CD14-positive monocyte (primary cell): ENCODE results near the gene BNC1. TPM values are rescaled to one million over a fixed set of nuclear protein-coding genes. Genes with fewer than 3 reads are reported as not detected.
A peak's percentile ranks its signal among the peaks of the same experiment; 100 is the strongest.

Source experiments
- DNase-seq, 3 donors: peaks; one replicate each; pipeline ENCODE4 v3.0.0-alpha.2; 2011 to 2022
- H2AFZ ChIP-seq: 2 replicates; pipeline ENCODE4 v1.6.0; 2012; ENCODE audit warnings: mild to moderate bottlenecking, low read depth, low read length, inconsistent platforms; ENCODE audit not compliant: insufficient read depth, poor library complexity, severe bottlenecking
- H3K27ac ChIP-seq, 2 donors: 1 replicate in 1 of 2; 2 replicates in 1 of 2; pipeline ENCODE4 v1.5.1; 2012 to 2013; ENCODE audit warnings: low read length in 2 of 2, control low read depth in 1 of 2, inconsistent platforms in 1 of 2, low read depth in 1 of 2, mild to moderate bottlenecking in 1 of 2
- H3K27me3 ChIP-seq, 2 donors: one replicate each; pipeline versions ENCODE4 v1.6.0 to v1.6.1; 2011 to 2013; ENCODE audit warnings: low read length in 2 of 2; ENCODE audit not compliant: control insufficient read depth in 2 of 2, insufficient read depth in 2 of 2
- H3K36me3 ChIP-seq, 2 donors: replicated peaks in 1 of 2; 1 replicate in 1 of 2; 2 replicates in 1 of 2; pipeline versions ENCODE4 v1.5.1 to v1.6.1; 2012 to 2013; ENCODE audit warnings: low read length in 2 of 2, control low read depth in 1 of 2, inconsistent platforms in 1 of 2, mild to moderate bottlenecking in 1 of 2; ENCODE audit not compliant: insufficient read depth in 2 of 2, control insufficient read depth in 1 of 2
- H3K4me1 ChIP-seq, 2 donors: 1 replicate in 1 of 2; 2 replicates in 1 of 2; pipeline versions ENCODE4 v1.5.1 to v1.6.1; 2012 to 2013; ENCODE audit warnings: low read length in 2 of 2, control low read depth in 1 of 2, inconsistent platforms in 1 of 2, mild to moderate bottlenecking in 1 of 2, moderate library complexity in 1 of 2; ENCODE audit not compliant: insufficient read depth in 2 of 2, control insufficient read depth in 1 of 2
- H3K4me2 ChIP-seq: replicated peaks from 2 replicates; pipeline ENCODE3; 2012; ENCODE audit warnings: low read length, moderate library complexity, mild to moderate bottlenecking; ENCODE audit not compliant: poor library complexity, severe bottlenecking; ENCODE audit errors: extremely low read depth
- H3K4me3 ChIP-seq, 3 experiments: fragments of 200-600 bp in 1 of 3; sonication (generic) in 1 of 3; replicated peaks in 1 of 3; 1 replicate in 2 of 3; 2 replicates in 1 of 3; pipeline ENCODE4 v1.5.1; 2011 to 2013; ENCODE audit warnings: low read length in 3 of 3, mild to moderate bottlenecking in 3 of 3, control low read depth in 2 of 3, low read depth in 2 of 3, inconsistent platforms in 1 of 3, moderate library complexity in 1 of 3
- H3K79me2 ChIP-seq: 2 replicates; pipeline ENCODE4 v1.6.0; 2012; ENCODE audit warnings: mild to moderate bottlenecking, control low read depth, inconsistent platforms, low read length, moderate library complexity; ENCODE audit not compliant: insufficient read depth
- H3K9ac ChIP-seq: 2 replicates; pipeline ENCODE4 v1.6.0; 2017; ENCODE audit warnings: low read length, mild to moderate bottlenecking; ENCODE audit not compliant: insufficient read depth, poor library complexity, severe bottlenecking
- H3K9me3 ChIP-seq, 2 donors: replicated peaks in 1 of 2; 1 replicate in 1 of 2; 2 replicates in 1 of 2; pipeline versions ENCODE4 v1.5.1 to v1.6.1; 2012 to 2013; ENCODE audit warnings: low read length in 2 of 2, control low read depth in 1 of 2; ENCODE audit not compliant: control insufficient read depth in 1 of 2, insufficient read depth in 1 of 2
- H4K20me1 ChIP-seq: 2 replicates; pipeline ENCODE4 v1.6.0; 2012; ENCODE audit warnings: mild to moderate bottlenecking, low read length, control low read depth, moderate library complexity; ENCODE audit not compliant: insufficient read depth
- H3K27ac Mint-ChIP-seq, 7 donors: one replicate each; pipeline ENCODE4 v1.8.0; 2020; ENCODE audit warnings: mild to moderate bottlenecking in 7 of 7, mixed read lengths in 7 of 7, moderate library complexity in 6 of 7, inconsistent platforms in 2 of 7
- H3K27me3 Mint-ChIP-seq, 3 donors: one replicate each; pipeline ENCODE4 v1.8.0; 2021 to 2022; ENCODE audit warnings: low read depth in 3 of 3, mild to moderate bottlenecking in 3 of 3, mixed read lengths in 3 of 3, moderate library complexity in 3 of 3, inconsistent platforms in 1 of 3
- H3K36me3 Mint-ChIP-seq, 2 donors: one replicate each; pipeline ENCODE4 v1.8.0; 2020; ENCODE audit warnings: mixed read lengths in 2 of 2, inconsistent platforms in 1 of 2, mild to moderate bottlenecking in 1 of 2
- H3K4me1 Mint-ChIP-seq: one replicate; pipeline ENCODE4 v1.8.0; 2020; ENCODE audit warnings: mild to moderate bottlenecking, mixed read lengths
- H3K4me3 Mint-ChIP-seq, 2 donors: one replicate each; pipeline ENCODE4 v1.8.0; 2020; ENCODE audit warnings: mild to moderate bottlenecking in 2 of 2, mixed read lengths in 2 of 2, moderate library complexity in 1 of 2
- H3K9me3 Mint-ChIP-seq, 7 donors: one replicate each; pipeline ENCODE4 v1.8.0; 2020 to 2022; ENCODE audit warnings: mixed read lengths in 7 of 7, mild to moderate bottlenecking in 6 of 7, moderate library complexity in 6 of 7, inconsistent platforms in 2 of 7
- WGBS: methylation state at CpG from one replicate; pipeline ENCODE4 v1.1.5; 2013; ENCODE audit warnings: missing lambda C conversion rate; ENCODE audit not compliant: insufficient coverage; 5-methylcytosine and 5-hydroxymethylcytosine counted together
- intact Hi-C, 2 donors: fragments of 100-400 bp; cut with micrococcal nuclease; formaldehyde crosslinking; loops; one replicate each; pipeline versions ENCODE4 v1.15.0 to v1.15.1; 2023
- polyA plus RNA-seq, 3 donors: library from polyadenylated mRNA; depleted of rRNA in 1 of 3; unstranded in 2 of 3; stranded (reverse) in 1 of 3; fragments of 300-500 nt in 2 of 3; fragments of >200 nt in 1 of 3; fragmentation: Illumina TruSeq in 2 of 3; gene quantifications; 1 replicate in 2 of 3; 2 replicates in 1 of 3; pipeline ENCODE4 v1.2.3, GENCODE V29; 2012 to 2021
- TF ChIP-seq, protein P1 (sequence below): fragments of 200-600 bp; IDR thresholded peaks from one replicate; pipeline ENCODE4 v1.8.0; 2022; ENCODE audit warnings: antibody characterized with exemption, mild to moderate bottlenecking

BNC1 gene
- polyA plus RNA-seq, 3 donors: not detected

DNA sequence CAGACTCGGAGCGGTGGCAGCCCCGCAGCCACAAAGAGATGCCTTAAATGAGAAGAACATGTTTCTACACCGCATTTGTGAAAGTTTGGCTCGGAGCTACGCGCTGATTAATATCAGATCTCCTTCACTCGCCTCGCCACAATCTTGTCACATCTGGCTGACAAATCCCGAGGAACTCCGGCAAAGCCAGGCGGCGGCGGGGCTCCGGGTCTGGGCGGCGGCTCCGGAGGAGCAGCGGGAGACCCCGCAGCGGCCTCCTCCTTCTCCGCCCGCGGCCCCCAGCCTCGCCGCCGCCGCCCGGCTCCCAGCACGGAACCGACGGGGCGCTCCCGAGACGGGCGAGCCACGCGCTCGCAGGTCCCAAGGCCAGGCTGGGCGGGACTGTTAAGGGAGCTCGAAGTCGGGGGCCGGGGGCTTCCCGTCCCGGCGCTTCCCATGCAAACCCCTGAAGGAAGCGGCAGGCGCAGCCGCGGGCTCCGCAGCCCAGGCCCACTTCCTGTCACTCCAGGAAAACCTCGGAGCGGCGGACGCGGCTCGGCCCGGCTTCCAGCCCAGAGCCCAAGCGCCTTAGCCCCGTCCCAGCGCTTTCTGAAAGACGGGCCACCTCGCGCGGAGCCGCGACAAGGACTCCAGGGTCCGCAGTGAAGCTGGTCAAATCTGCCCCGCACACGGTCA lies 1.2 kb downstream of the BNC1 start:
- H3K4me3 Mint-ChIP-seq: peak overlapping the region; percentile 20 to 89
- H3K36me3 Mint-ChIP-seq: peaks cover 3% of the 10 kb centered on the region in 2 donors
- Histone ChIP-seq H2AFZ (peak overlapping the region; percentile 67), H3K4me1 (peaks cover 0 to 3% of the 10 kb centered on the region in 2 donors), H3K79me2 (no peaks in the 10 kb centered on the region), H3K36me3 (no peaks in the 10 kb centered on the region), H3K9ac (no peak overlapping the region), H3K4me3 (peak overlapping the region in 1 of 3 experiments; percentile 32), H3K27me3 (peaks cover 73 to 90% of the 10 kb centered on the region in 2 donors), H3K27ac (no peak overlapping the region), H3K4me2 (peak overlapping the region; percentile 33), H4K20me1 (no peaks in the 10 kb centered on the region), H3K9me3 (peaks cover 0 to 4% of the 10 kb centered on the region in 2 donors)
- TF ChIP-seq, protein P1, sequence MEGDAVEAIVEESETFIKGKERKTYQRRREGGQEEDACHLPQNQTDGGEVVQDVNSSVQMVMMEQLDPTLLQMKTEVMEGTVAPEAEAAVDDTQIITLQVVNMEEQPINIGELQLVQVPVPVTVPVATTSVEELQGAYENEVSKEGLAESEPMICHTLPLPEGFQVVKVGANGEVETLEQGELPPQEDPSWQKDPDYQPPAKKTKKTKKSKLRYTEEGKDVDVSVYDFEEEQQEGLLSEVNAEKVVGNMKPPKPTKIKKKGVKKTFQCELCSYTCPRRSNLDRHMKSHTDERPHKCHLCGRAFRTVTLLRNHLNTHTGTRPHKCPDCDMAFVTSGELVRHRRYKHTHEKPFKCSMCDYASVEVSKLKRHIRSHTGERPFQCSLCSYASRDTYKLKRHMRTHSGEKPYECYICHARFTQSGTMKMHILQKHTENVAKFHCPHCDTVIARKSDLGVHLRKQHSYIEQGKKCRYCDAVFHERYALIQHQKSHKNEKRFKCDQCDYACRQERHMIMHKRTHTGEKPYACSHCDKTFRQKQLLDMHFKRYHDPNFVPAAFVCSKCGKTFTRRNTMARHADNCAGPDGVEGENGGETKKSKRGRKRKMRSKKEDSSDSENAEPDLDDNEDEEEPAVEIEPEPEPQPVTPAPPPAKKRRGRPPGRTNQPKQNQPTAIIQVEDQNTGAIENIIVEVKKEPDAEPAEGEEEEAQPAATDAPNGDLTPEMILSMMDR: no peak
- no peak overlapping the region for H3K27ac Mint-ChIP-seq
- WGBS: 3% methylated on average over 68 of the region's 70 CpGs
- H3K9me3 Mint-ChIP-seq: peaks cover 0 to 15% (median 2%) of the 10 kb centered on the region in 7 donors
- DNase-seq: no peak
- H3K4me1 Mint-ChIP-seq: peaks cover 9% of the 10 kb centered on the region
- intact Hi-C loops: no loop called here
- H3K27me3 Mint-ChIP-seq: peaks cover 77 to 87% (median 81%) of the 10 kb centered on the region in 3 donors

DNA sequence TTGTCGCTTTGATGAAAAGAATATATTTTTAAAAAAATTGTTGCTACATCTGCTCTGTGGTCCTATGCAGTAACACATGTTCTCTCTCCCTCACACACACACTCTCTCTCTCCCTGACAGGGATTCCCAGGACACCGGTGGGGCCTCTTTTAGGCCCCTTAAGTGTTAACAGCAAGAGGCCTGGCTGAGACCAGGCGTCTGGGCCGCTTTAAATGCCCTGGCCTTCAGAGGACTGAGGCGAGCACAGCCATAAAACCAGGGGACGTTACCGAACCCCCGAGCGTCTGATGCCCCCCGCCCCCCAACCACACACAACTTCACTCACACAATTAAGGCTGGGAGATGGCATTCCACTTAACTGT lies 1.7 kb downstream of the BNC1 start:
- Histone ChIP-seq H3K9me3 (peaks cover 0 to 4% of the 10 kb centered on the region in 2 donors), H3K4me2 (no peak overlapping the region), H3K4me1 (peaks cover 0 to 3% of the 10 kb centered on the region in 2 donors), H2AFZ (no peak overlapping the region), H3K9ac (no peak overlapping the region), H4K20me1 (no peaks in the 10 kb centered on the region), H3K27ac (no peak overlapping the region), H3K27me3 (peaks cover 76 to 90% of the 10 kb centered on the region in 2 donors), H3K4me3 (no peak overlapping the region), H3K36me3 (no peaks in the 10 kb centered on the region), H3K79me2 (no peaks in the 10 kb centered on the region)
- H3K27ac Mint-ChIP-seq: peak overlapping the region in 1 of 7 donors; percentile 75
- peak overlapping the region in 1 of 2 donors; percentile 75 for H3K4me3 Mint-ChIP-seq
- WGBS: 9% methylated on average over 9 of the region's 10 CpGs
- DNase-seq: no peak
- H3K9me3 Mint-ChIP-seq: peaks cover 0 to 15% (median 2%) of the 10 kb centered on the region in 7 donors
- intact Hi-C loops: no loop called here
- peaks cover 9% of the 10 kb centered on the region for H3K4me1 Mint-ChIP-seq
- peaks cover 3% of the 10 kb centered on the region in 2 donors for H3K36me3 Mint-ChIP-seq
- TF ChIP-seq, protein P1: no peak
- peaks cover 77 to 85% (median 80%) of the 10 kb centered on the region in 3 donors for H3K27me3 Mint-ChIP-seq
